SJSA1 (cell line): ENCODE measurements around the gene MAN1C1. TPM values are rescaled to one million over a fixed set of nuclear protein-coding genes. Genes with fewer than 3 reads are reported as not detected.

Experiments used
- DNase-seq, 2 experiments: peaks; one replicate each; pipeline ENCODE4 v3.0.0-alpha.2; 2015 to 2020; ENCODE audit warnings: low spot score in 2 of 2, low read depth in 1 of 2
- H3K27ac ChIP-seq: fragments of 250-450 bp; sonication (Bioruptor Pico); 2 replicates; pipeline ENCODE4 v1.5.1; 2020; ENCODE audit warnings: mild to moderate bottlenecking, moderate library complexity
- H3K27me3 ChIP-seq: fragments of 250-450 bp; sonication (Bioruptor Pico); replicated peaks from 2 replicates; pipeline ENCODE4 v1.5.1; 2020; ENCODE audit warnings: mild to moderate bottlenecking, moderate library complexity
- H3K36me3 ChIP-seq: fragments of 250-450 bp; sonication (Bioruptor Pico); 2 replicates; pipeline ENCODE4 v1.5.1; 2020; ENCODE audit warnings: mild to moderate bottlenecking
- H3K4me1 ChIP-seq: fragments of 250-450 bp; sonication (Bioruptor Pico); replicated peaks from 2 replicates; pipeline ENCODE4 v1.6.1; 2021; ENCODE audit warnings: mild to moderate bottlenecking
- H3K4me3 ChIP-seq: fragments of 250-450 bp; sonication (Bioruptor Pico); 2 replicates; pipeline ENCODE4 v1.5.1; 2020; ENCODE audit warnings: mild to moderate bottlenecking
- H3K9me3 ChIP-seq: fragments of 250-450 bp; sonication (Bioruptor Pico); replicated peaks from 2 replicates; pipeline ENCODE4 v1.5.1; 2020; ENCODE audit warnings: mild to moderate bottlenecking
- total RNA-seq: library from RNA; depleted of rRNA; stranded (reverse); fragments of >200 nt; shearing (Covaris generic); gene quantifications from 2 replicates; pipeline ENCODE4 v1.2.3, GENCODE V29; 2014

The MAN1C1 gene
- total RNA-seq, 1 experiment from 2014 or later: not detected

DNA sequence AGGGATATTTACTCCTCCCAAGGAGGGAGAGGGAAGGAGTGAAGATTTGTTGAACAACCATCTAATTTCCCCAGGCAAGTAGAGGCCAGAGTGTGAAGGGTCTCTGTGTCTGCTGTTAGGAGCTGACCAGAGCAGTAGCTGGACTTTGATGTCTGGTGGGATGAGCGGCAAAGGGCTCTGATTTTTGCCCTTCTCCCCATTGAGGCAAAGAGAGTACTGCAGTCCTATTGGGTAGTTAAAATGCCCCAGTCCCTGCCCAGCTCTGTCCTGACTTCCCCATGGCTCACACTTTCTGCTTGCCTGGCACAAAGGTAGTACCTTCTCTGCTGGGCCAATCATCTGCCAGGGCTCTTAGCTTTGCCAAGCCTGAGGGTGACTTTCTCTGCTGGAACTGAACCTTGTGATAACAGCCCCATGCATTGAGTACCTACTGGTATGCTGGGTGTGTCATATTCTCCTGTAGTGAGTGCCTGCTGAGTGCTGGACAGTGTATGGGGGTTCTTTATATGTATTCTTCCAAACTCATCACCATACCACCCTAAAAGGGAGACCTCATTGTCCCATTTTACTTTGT is 119.5 kb downstream of the MAN1C1 start:
- Histone ChIP-seq H3K4me3 (no peak overlapping the region), H3K9me3 (no peaks in the 10 kb centered on the region; the same call in 1 of the 2 replicates), H3K27ac (no peak overlapping the region), H3K4me1 (no peaks in the 10 kb centered on the region), H3K36me3 (no peaks in the 10 kb centered on the region), H3K27me3 (no peaks in the 10 kb centered on the region)
- no peak for DNase-seq

DNA sequence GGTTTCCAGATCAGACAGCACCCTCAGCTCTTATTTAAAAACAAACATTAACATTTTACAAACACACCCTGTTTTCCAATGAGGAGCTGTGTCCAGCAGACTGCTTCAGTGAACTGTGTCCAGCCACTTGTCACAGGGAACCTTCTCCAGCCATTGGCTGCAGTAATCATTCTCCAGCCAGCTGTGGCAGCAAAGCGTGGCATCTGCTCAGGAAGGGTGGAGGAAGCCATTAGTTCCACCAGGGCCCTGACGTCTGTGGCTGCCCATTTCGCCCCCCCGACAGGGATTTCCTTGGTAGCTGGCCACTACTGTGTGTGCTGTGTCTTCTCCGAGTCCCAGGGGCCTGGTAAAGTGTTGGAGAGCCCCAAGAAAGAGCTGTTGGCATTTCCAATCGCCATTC is 120.5 kb downstream of the MAN1C1 start:
- Histone ChIP-seq H3K27ac (no peak overlapping the region), H3K4me1 (no peaks in the 10 kb centered on the region), H3K9me3 (no peaks in the 10 kb centered on the region; the same call in 1 of the 2 replicates), H3K36me3 (no peaks in the 10 kb centered on the region), H3K4me3 (no peak overlapping the region), H3K27me3 (no peaks in the 10 kb centered on the region; the same call in 1 of the 2 replicates)
- no peak for DNase-seq

DNA sequence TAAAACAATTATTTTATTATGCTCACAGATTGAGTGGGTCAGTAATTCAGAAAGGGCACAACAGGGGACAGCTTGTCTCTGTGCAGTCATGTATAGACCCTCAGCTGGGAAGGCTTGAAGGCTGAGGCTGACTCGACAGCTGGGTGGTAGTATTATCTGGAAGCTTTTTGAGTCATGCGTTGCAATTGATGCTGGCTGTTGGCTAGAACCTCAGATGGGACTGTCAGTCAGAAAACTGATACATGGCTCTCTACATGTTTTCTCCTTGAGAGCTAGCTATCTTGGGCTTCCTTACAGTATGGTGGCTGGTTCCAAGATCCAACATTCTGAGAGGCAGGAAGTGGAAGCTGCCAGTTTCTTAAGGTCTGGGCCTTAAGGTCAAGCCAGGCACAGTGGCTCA is 121.9 kb downstream of the MAN1C1 start:
- Histone ChIP-seq H3K36me3 (no peaks in the 10 kb centered on the region), H3K27ac (no peak overlapping the region), H3K4me3 (no peak overlapping the region), H3K9me3 (no peaks in the 10 kb centered on the region; the same call in 1 of the 2 replicates), H3K4me1 (no peaks in the 10 kb centered on the region), H3K27me3 (no peaks in the 10 kb centered on the region; the same call in none of the 2 replicates)
- no peak for DNase-seq

DNA sequence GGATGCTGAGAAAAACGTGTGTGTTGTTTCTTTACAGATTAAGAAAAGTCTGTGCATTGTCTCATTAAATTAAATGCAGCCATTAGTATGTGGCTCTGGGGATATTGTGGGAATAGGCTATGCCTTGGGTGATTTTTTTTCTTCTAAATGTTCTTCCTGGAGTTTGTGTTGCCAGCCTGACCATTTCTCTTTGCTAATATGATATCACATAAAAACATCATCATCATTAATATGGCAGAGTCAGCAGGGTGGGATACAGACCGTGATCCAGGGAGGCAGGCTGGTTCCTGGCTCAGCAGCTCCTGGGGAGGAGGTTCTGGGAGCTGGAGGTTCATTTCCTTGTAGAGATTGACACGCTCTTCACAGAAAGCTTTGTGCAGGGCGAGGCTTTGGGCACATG is 122.8 kb downstream of the MAN1C1 start:
- Histone ChIP-seq H3K36me3 (no peaks in the 10 kb centered on the region), H3K4me1 (no peaks in the 10 kb centered on the region), H3K27ac (no peak overlapping the region), H3K27me3 (no peaks in the 10 kb centered on the region; the same call in none of the 2 replicates), H3K9me3 (no peaks in the 10 kb centered on the region; the same call in 1 of the 2 replicates), H3K4me3 (no peak overlapping the region)
- no peak for DNase-seq

DNA sequence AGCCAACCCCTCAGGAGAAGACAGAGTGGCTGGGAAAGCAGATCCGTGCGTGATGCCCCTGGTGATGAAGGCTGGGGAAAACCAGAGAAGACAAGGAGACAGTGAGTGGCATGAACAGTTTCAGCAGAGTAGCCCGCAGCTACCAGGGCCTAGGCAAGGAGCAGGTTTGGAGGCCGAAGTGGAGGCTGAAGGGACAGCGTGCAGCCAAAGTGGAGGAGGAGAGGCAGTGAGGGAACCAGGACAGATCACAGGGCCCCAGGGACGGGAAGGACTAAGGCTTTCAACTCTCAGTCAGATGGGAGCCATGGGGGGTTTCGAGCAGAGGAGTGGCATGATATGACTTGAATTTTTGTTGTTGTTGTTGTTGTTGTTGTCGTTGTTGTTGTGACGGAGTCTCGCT is 123.5 kb downstream of the MAN1C1 start:
- Histone ChIP-seq H3K27ac (no peak overlapping the region), H3K27me3 (no peaks in the 10 kb centered on the region; the same call in none of the 2 replicates), H3K36me3 (no peaks in the 10 kb centered on the region), H3K4me3 (no peak overlapping the region), H3K9me3 (no peaks in the 10 kb centered on the region; the same call in 1 of the 2 replicates), H3K4me1 (no peaks in the 10 kb centered on the region)
- DNase-seq: no peak

DNA sequence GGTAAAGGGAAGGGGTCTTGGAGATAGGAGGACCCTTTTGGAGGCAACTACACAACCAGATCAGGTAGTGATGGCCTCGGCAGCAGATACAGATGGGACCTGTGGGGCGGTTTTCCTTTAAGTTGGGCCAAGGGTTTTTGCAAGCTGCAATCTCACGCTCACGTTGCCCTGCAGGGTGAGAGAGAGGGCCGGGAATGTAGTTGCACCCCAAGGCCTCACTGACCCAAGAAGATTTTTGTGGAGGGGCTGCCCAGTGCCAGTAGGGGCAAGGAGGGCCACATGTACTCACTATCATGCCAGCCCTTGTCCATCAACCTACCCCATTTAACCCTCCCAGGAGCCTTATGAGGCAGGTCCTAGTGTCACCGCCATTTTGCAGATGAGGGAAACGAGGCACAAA is 125.7 kb downstream of the MAN1C1 start:
- Histone ChIP-seq H3K4me3 (no peak overlapping the region), H3K9me3 (no peaks in the 10 kb centered on the region; the same call in 1 of the 2 replicates), H3K4me1 (no peaks in the 10 kb centered on the region), H3K27ac (no peak overlapping the region), H3K27me3 (no peaks in the 10 kb centered on the region; the same call in none of the 2 replicates), H3K36me3 (no peaks in the 10 kb centered on the region)
- no peak for DNase-seq

DNA sequence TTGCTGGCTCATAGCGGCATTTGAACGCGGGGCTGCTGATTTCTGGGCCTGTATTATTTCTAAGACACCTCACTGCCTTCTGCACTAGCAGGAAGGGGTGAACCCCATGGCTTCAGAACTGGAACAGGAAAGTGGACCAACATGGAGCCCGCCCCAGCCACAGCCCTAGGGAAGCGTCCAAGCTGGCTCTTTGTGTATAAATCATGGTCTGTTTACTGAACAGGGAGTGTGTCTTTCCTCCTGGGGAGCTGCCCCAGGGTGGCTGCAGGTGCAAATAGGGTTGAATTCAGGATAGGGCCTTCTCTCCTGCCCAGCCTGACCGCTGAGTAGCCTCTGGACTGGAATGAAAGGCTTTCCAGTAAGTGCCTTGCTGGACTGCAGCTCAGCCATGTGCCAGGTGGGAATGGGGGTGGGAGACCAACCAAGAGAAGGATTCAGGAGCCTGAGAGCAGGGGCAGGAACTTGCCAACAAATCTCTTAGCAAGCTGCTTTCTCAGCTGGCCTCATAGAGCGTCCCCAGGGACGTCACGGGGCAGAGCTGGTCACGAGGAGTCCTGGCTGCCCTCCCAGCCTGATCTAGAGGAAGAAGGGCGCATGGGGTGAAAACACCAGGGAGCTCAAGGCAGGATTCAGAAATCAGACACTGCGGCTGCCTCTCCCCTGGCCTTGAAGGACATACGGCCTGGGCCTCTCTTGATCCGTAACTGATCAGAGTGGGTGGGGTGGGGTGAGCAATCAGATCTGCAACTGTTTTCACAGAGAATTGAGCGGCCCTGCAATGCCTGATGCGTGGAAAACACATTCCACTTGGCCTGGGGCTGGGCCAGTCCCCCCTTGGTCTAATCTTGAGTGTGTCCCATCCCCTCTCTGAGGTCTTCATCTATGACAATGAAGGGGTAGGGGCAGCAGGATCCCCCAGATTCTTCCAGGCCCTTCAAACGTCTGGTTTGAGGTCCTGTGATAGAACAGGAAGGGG is 126.9 kb downstream of the MAN1C1 start:
- no peak for DNase-seq
- Histone ChIP-seq H3K36me3 (no peaks in the 10 kb centered on the region), H3K27me3 (no peaks in the 10 kb centered on the region; the same call in none of the 2 replicates), H3K9me3 (no peaks in the 10 kb centered on the region; the same call in 1 of the 2 replicates), H3K4me1 (no peaks in the 10 kb centered on the region), H3K27ac (no peak overlapping the region), H3K4me3 (no peak overlapping the region)

DNA sequence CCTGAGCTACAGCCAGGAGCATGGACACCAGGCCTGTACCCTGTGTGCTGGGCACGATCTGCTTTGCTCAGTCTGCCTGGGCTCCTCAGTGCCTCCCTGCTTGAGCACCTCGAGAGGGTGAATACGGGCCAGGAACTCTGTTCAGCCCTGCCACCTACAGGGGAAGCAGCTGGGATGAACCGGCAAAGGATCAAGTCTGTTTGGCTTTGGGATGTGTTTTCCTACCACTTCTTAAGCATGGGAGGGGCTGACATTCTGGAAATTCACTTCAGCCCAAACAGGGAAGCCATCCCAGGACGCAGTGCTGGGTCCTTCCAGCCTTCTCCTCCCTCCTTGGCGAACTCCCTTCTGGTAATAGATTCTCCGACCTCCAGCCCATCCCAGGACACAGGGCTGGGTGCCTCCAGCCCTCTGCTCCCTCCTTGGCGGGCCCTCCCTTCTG is 127.6 kb downstream of the MAN1C1 start:
- no peaks in the 10 kb centered on the region for H3K4me1 ChIP-seq
- peak in 1 of 2 experiments; percentile 4 for DNase-seq
- no peaks in the 10 kb centered on the region for H3K9me3 ChIP-seq
- no peaks in the 10 kb centered on the region for H3K36me3 ChIP-seq
- H3K4me3 ChIP-seq: no peak overlapping the region
- no peak overlapping the region for H3K27ac ChIP-seq
- no peaks in the 10 kb centered on the region; the same call in none of the 2 replicates for H3K27me3 ChIP-seq

DNA sequence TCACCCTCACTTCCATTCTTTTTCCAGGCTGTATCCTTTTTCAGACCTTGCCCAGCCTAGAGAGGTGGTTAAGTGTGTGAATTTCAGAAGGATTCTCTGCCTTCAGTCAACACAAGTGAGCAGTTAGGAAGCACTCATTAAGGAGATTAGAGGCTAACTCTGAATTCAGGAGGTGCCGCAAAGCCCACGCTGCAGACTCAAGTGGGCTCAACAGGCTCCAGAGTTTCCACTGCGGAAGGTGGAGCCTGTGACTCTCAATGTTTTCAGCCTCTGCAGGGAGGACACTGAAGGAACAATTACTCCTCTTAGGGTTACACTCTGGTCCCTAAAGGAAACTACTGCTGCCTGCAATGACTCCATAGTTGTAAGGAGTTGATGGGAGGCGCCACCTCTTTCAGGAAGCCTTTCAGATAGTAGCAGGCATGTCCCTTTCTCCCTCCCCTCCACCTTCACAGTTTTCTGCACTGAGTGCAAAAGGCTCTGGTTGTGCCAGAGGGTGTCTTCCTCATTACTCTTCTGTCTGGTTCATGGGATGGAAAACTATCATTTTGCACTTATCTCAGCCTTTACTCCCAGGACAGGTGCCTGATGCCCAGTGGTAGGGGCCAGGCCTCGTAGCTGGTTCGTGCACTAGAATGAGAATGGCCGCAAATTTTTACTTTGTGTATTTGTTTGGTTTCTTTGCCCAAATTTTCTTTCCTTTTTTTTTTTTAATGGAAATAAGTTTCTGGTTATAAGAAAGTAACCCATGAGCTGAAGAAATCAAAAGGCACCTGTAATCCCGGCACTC is 128.2 kb downstream of the MAN1C1 start:
- no peaks in the 10 kb centered on the region for H3K4me1 ChIP-seq
- no peak for DNase-seq

DNA sequence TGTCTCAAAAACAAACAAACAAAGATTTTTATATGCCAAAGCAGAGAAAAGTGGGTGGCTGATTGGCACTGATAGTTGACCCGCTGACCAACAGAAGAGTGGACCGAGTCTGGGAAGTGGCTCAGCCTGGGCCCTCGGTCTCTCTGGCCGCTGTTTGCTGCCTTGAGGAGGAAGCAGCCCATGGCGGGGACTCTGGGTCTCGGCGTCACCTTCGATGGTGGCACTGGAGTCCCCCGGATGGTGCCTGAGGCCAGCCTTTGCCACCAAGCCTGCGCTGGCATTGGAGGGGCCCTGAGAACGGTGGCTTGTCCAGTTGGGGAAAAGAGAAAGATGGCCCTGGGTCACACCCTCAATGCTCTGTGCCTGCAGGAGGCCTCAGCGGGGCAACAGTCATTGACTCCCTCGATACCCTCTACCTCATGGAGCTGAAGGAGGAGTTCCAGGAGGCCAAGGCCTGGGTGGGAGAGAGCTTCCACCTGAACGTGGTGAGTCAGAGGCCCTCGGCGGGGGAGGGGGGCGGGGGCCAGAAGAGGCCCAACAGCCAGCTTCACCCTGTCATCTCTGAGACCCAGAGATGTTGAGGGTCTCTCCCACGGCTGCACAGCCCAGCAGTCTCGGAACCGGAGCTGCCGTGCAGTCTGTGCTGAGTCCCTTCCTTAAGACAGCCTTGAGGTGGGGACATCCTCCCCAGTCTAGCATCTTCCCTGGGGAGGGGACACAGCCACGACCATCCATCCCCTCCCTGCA is 129.9 kb downstream of the MAN1C1 start:
- H3K9me3 ChIP-seq: no peaks in the 10 kb centered on the region
- H3K27ac ChIP-seq: no peak overlapping the region
- H3K4me1 ChIP-seq: no peaks in the 10 kb centered on the region
- H3K27me3 ChIP-seq: no peaks in the 10 kb centered on the region; the same call in none of the 2 replicates
- DNase-seq: no peak
- no peaks in the 10 kb centered on the region for H3K36me3 ChIP-seq
- H3K4me3 ChIP-seq: no peak overlapping the region

More for the DNA sequence above, 128.2 kb downstream of the MAN1C1 start:
- no peak overlapping the region for H3K4me3 ChIP-seq
- no peaks in the 10 kb centered on the region for H3K9me3 ChIP-seq
- no peaks in the 10 kb centered on the region for H3K36me3 ChIP-seq
- H3K27me3 ChIP-seq: no peaks in the 10 kb centered on the region; the same call in none of the 2 replicates
- no peak overlapping the region for H3K27ac ChIP-seq

DNA sequence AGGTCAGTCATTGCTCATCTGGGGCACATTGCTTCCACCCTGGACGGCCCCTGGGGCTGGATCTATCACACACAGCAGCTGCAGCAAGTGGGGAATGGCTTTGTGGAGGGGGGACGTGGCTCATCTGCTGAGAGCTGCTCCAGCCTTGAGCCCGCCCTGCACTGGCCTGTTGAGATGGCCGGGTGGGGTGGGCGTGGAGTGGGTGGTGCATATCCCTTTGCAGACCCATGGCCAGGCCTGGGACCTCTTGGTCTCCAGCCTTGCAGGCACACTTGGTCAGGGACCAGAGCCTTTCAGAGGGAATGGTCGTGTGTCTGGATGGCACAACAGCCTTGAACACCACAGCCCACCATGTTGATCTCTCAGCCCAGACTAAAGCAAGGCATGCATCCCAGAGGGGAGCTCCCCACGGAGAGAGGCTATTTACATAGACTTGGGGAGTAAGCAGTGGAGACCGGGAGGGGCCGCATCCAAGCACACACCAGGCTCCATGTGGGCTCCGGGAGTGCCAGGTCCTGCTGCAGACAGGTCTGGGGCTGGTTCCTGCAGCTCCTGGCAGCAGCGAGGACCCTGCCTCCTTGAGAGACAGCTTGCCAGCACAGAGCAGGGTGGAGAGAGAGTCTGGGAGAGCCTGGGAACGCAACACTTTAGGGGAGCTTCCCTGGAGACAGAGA is 130.6 kb downstream of the MAN1C1 start:
- no peak for DNase-seq
- H3K36me3 ChIP-seq: no peaks in the 10 kb centered on the region

DNA sequence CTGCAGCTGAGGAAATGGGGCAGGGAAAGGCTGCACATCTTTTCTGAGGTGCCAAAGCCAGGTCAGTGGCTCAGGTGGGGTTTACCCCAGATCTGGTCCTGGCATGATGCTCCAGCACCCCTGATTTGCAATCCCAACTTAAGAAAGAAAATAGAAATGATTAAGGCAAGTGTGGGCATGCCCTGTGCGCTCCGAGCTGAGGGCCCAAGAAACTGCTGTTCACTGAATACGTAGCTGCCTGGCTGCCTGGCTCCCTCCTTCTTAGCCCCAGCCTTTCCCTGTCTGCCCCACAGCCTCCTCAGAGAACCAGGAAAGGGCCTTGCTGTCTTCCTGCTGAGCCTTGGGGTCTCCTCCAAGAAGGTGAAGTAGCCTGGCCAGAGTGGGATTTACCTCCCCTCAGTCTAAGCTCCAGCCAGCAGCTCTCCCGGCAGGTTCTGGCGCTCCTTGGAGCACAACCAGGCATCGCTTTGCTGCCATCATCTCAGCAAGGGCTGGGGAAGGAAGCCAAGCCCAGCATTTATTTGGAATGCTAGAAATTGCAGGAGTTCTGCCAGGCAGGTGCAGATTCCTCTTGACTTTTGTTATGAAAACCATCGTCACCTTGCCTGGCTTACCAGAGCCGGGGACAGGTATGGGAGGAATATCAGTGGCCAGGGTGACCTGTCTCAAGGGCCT is 132.1 kb downstream of the MAN1C1 start:
- H3K27ac ChIP-seq: no peak overlapping the region
- no peaks in the 10 kb centered on the region for H3K27me3 ChIP-seq
- no peak for DNase-seq
- H3K36me3 ChIP-seq: no peaks in the 10 kb centered on the region
- H3K4me3 ChIP-seq: no peak overlapping the region
- no peaks in the 10 kb centered on the region for H3K9me3 ChIP-seq
- H3K4me1 ChIP-seq: no peaks in the 10 kb centered on the region

More for the DNA sequence above, 130.6 kb downstream of the MAN1C1 start:
- Histone ChIP-seq H3K27ac (no peak overlapping the region), H3K4me1 (no peaks in the 10 kb centered on the region), H3K27me3 (no peaks in the 10 kb centered on the region; the same call in 1 of the 2 replicates), H3K4me3 (no peak overlapping the region), H3K9me3 (no peaks in the 10 kb centered on the region)
